ENCODE measurements around the gene HTR2B. TPM values are rescaled to one million over a fixed set of nuclear protein-coding genes. Genes with fewer than 3 reads are reported as not detected.
A peak's percentile ranks its signal among the peaks of the same experiment; 100 is the strongest.

Gene HTR2B
- total and polyA plus RNA-seq, 3 experiments from 2014 or later: not detected

DNA sequence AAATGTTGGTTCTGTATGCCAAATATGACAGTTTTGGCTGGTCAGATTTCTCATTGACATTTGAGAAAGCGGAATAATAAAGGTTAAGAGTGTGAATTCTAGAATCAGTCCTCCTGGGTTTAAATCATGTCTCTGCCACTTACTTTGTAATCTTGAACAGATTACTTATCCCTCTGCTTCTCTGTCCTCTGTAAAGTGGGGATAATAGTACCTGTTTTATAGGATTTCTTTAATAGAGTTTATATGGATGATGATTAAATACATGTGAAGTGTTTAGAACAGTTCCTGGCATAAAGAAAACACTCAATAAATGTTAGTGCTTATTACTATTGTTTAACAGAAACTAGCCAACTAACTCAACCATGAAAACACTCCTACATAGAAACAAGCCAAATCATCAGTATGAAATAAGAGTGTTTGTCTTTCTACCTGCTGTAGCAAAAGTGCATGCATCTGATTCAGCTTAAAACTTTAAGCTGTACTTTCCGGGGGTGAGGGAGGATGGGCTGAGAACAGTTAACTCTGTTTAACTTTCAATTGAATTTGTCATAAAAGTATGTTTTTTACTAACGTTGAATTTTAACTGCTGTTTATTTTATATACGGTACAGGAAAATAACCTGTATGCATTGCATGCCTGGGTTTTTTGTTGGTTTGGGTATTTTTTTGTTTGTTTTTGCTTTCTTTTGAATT, 6.8 kb downstream of the HTR2B start:
- Histone ChIP-seq H3K36me3 (ENCODE audit: insufficient read depth, low read length) (no peaks in the 10 kb centered on the region), H3K9me3 (ENCODE audit: low read length) (no peaks in the 10 kb centered on the region), H3K4me3 (ENCODE audit: low read length) (no peak overlapping the region), H3K27ac (ENCODE audit: low read depth, low read length) (no peak overlapping the region), H3K4me1 (ENCODE audit: insufficient read depth, low read length) (no peaks in the 10 kb centered on the region), H3K27me3 (ENCODE audit: insufficient read depth, low read length, poor library complexity, severe bottlenecking) (no peaks in the 10 kb centered on the region)
- Mint-ChIP-seq H3K27ac (no peak overlapping the region), H3K4me3 (no peak overlapping the region), H3K27me3 (no peaks in the 10 kb centered on the region), H3K9me3 (no peaks in the 10 kb centered on the region), H3K4me1 (peaks cover 0 to 3% (median 1%) of the 10 kb centered on the region in 3 donors), H3K36me3 (peaks cover 0 to 18% (median 8%) of the 10 kb centered on the region in 3 donors)
- POLR2A ChIA-PET: no interaction called here
- CTCF ChIA-PET: no interaction called here
- no peak for DNase-seq

DNA sequence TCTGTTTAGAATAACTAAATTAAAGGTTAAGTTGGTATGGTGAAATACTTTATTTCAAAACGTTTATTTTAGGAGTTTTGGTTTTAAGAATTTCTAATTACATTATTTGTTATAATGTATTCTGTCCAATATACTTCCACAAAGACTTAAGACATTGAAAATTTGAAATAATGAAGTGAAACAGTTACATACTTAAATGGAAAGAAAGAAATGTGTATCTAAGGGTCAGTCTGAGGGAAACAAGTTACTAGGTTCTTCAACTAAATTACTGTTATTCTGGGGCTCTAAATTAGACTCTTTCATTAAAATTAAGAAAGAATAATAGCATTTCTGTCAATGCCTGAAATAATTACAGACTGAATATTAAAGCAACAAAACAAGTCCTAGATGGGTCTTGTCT, 7.7 kb downstream of the HTR2B start:
- H3K9me3 Mint-ChIP-seq: no peaks in the 10 kb centered on the region
- H3K36me3 Mint-ChIP-seq: peaks cover 0 to 26% (median 11%) of the 10 kb centered on the region in 3 donors
- POLR2A ChIA-PET: no interaction called here
- H3K4me1 Mint-ChIP-seq: peaks cover 0 to 3% (median 1%) of the 10 kb centered on the region in 3 donors
- H3K27ac Mint-ChIP-seq: no peak overlapping the region
- no peaks in the 10 kb centered on the region for H3K9me3 ChIP-seq (ENCODE audit: low read length)
- CTCF ChIA-PET: no interaction called here
- no peaks in the 10 kb centered on the region for H3K27me3 Mint-ChIP-seq
- H3K27me3 ChIP-seq (ENCODE audit: insufficient read depth, low read length, poor library complexity, severe bottlenecking): no peaks in the 10 kb centered on the region
- H3K27ac ChIP-seq (ENCODE audit: low read depth, low read length): no peak overlapping the region
- no peak overlapping the region for H3K4me3 Mint-ChIP-seq
- DNase-seq: no peak
- no peaks in the 10 kb centered on the region for H3K36me3 ChIP-seq (ENCODE audit: insufficient read depth, low read length)
- H3K4me3 ChIP-seq (ENCODE audit: low read length): no peak overlapping the region
- H3K4me1 ChIP-seq (ENCODE audit: insufficient read depth, low read length): no peaks in the 10 kb centered on the region

DNA sequence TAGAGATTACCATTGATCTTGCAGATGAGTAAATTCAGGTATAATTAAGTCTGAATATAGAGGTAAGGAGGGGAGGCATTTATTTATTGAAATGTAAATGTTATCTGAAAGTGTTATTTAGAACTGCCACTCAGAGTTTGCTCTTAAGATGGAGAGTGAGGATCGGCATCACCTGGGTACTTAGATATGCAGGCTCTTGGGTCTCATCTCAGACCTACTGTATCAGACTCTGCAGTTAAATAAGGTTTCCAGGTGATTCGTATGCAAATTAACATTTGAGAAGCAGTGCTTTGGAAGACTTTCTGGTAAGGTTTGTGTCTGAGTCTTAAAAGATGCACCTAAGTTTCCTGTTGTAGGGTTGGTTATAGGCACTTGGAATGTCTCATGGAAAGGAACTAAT, 9.2 kb downstream of the HTR2B start:
- Histone ChIP-seq H3K27ac (ENCODE audit: low read depth, low read length) (no peak overlapping the region), H3K4me3 (ENCODE audit: low read length) (no peak overlapping the region), H3K36me3 (ENCODE audit: insufficient read depth, low read length) (no peaks in the 10 kb centered on the region), H3K4me1 (ENCODE audit: insufficient read depth, low read length) (no peaks in the 10 kb centered on the region), H3K9me3 (ENCODE audit: low read length) (no peaks in the 10 kb centered on the region), H3K27me3 (ENCODE audit: insufficient read depth, low read length, poor library complexity, severe bottlenecking) (no peaks in the 10 kb centered on the region)
- POLR2A ChIA-PET: no interaction called here
- Mint-ChIP-seq H3K27ac (no peak overlapping the region), H3K4me1 (peaks cover 0 to 3% (median 1%) of the 10 kb centered on the region in 3 donors), H3K27me3 (no peaks in the 10 kb centered on the region), H3K9me3 (no peaks in the 10 kb centered on the region), H3K4me3 (no peak overlapping the region), H3K36me3 (peaks cover 0 to 38% (median 12%) of the 10 kb centered on the region in 3 donors)
- CTCF ChIA-PET: no interaction called here
- DNase-seq: no peak

DNA sequence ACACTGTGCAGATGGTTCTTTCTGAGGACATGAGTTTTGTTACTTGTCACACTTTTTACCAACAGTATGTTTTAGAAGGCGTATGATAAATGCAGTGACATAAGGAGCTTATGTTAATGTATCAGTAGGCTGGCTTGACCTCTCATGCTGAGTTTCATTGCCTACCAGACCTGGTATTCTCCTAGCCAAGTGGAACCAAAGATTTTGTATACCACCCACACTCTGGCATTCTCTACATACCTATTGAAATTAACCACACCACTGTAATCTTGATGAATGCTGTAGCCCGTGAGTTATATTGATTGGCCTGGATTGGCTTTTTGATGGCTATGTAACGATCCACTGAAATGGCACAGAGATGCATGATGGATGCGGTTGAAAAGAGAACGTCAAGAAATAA, 11.4 kb downstream of the HTR2B start:
- Histone ChIP-seq H3K36me3 (ENCODE audit: insufficient read depth, low read length) (peaks cover 6% of the 10 kb centered on the region), H3K4me3 (ENCODE audit: low read length) (no peak overlapping the region), H3K9me3 (ENCODE audit: low read length) (no peaks in the 10 kb centered on the region), H3K27me3 (ENCODE audit: insufficient read depth, low read length, poor library complexity, severe bottlenecking) (no peaks in the 10 kb centered on the region), H3K4me1 (ENCODE audit: insufficient read depth, low read length) (no peaks in the 10 kb centered on the region), H3K27ac (ENCODE audit: low read depth, low read length) (no peak overlapping the region)
- no peak overlapping the region for H3K4me3 Mint-ChIP-seq
- CTCF ChIA-PET: no interaction called here
- no peaks in the 10 kb centered on the region for H3K27me3 Mint-ChIP-seq
- H3K4me1 Mint-ChIP-seq: peaks cover 0 to 3% (median 0%) of the 10 kb centered on the region in 3 donors
- POLR2A ChIA-PET: no interaction called here
- H3K27ac Mint-ChIP-seq: no peak overlapping the region
- H3K36me3 Mint-ChIP-seq: peaks cover under 1 to 52% (median 17%) of the 10 kb centered on the region in 3 donors
- no peaks in the 10 kb centered on the region for H3K9me3 Mint-ChIP-seq
- no peak for DNase-seq

DNA sequence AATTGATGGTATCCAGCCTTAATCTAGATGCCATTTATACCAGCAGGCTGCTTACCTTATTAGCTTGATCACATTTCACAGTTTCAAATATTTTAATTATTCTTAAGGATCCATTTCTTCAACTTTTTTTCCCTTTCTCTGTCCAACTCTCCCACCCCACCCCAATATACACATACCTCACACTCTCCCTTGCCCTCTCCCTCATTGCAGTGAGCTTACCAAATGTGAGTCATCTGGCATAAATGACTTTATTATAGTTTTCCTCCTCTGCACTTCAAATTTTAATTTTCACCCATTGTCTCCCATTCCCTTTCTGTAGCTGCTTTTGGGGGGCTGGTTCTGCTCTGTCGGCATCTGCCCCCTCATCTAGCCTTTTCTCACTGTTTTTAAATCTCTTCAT, 12.9 kb downstream of the HTR2B start:
- H3K27me3 Mint-ChIP-seq: no peaks in the 10 kb centered on the region
- DNase-seq: no peak
- no peaks in the 10 kb centered on the region for H3K4me1 ChIP-seq (ENCODE audit: insufficient read depth, low read length)
- no peaks in the 10 kb centered on the region for H3K9me3 Mint-ChIP-seq
- CTCF ChIA-PET: no interaction called here
- POLR2A ChIA-PET: no interaction called here
- H3K4me1 Mint-ChIP-seq: no peaks in the 10 kb centered on the region
- no peak overlapping the region for H3K4me3 ChIP-seq (ENCODE audit: low read length)
- no peak overlapping the region for H3K4me3 Mint-ChIP-seq
- H3K36me3 Mint-ChIP-seq: peaks cover 3 to 62% (median 16%) of the 10 kb centered on the region in 3 donors
- H3K36me3 ChIP-seq (ENCODE audit: insufficient read depth, low read length): peaks cover 8% of the 10 kb centered on the region
- no peak overlapping the region for H3K27ac ChIP-seq (ENCODE audit: low read depth, low read length)
- no peaks in the 10 kb centered on the region for H3K9me3 ChIP-seq (ENCODE audit: low read length)
- no peaks in the 10 kb centered on the region for H3K27me3 ChIP-seq (ENCODE audit: insufficient read depth, low read length, poor library complexity, severe bottlenecking)
- H3K27ac Mint-ChIP-seq: peak overlapping the region in 1 of 8 donors; percentile 44

DNA sequence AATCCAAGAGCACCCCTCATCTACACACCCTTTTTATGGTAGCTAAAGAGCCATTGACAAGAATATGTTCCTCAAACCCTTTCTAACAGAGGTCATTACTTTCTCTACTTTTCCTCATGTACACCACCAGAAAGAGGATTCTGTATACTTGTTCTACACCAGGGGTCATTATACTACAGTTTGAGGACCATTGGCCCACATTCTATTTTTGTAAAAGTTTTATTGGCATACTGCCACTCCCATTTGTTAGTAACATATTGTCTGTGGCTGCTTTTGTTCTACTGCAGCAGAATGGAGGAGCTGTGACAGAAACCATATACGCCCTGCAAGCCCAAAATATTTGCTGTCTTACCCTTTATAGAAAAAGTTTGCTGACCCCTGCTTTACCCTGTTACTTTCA, 14.3 kb downstream of the HTR2B start:
- no peaks in the 10 kb centered on the region for H3K4me1 Mint-ChIP-seq
- Histone ChIP-seq H3K27ac (ENCODE audit: low read depth, low read length) (no peak overlapping the region), H3K9me3 (ENCODE audit: low read length) (no peaks in the 10 kb centered on the region), H3K4me3 (ENCODE audit: low read length) (no peak overlapping the region), H3K27me3 (ENCODE audit: insufficient read depth, low read length, poor library complexity, severe bottlenecking) (no peaks in the 10 kb centered on the region), H3K36me3 (ENCODE audit: insufficient read depth, low read length) (peaks cover 8% of the 10 kb centered on the region), H3K4me1 (ENCODE audit: insufficient read depth, low read length) (no peaks in the 10 kb centered on the region)
- H3K27me3 Mint-ChIP-seq: no peaks in the 10 kb centered on the region
- no peak overlapping the region for H3K4me3 Mint-ChIP-seq
- H3K9me3 Mint-ChIP-seq: no peaks in the 10 kb centered on the region
- CTCF ChIA-PET: no interaction called here
- no peak for DNase-seq
- H3K36me3 Mint-ChIP-seq: peaks cover 3 to 67% (median 15%) of the 10 kb centered on the region in 3 donors
- H3K27ac Mint-ChIP-seq: peak overlapping the region in 1 of 8 donors; percentile 21
- POLR2A ChIA-PET: no interaction called here

DNA sequence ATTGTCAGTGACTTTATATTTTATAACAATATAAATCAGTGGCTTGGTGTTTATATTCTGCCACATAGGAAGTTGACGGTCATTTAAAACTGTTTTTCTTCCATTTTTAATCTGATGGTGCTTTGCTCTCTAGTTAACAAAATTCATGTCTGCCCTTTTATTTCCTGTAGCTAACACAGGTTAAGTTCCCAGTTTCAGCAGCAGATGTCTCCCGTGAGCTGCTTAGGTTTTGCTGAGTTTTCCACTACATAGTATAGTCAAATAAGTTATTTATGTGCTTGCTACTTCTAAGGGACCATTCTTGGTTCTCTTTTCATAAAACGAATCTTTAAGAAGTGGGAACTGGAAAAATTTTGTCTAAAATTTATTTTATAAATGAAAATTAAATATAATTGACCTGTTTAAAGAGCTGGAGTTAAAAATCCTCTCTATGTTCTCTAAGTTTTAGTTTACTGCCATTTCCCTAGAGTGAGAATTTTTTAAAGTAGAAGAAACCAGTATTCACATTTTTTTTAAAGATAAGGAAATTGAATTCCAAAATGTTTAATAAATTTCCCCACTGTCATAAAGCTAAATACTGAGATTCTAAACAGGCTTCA, 20.6 kb downstream of the HTR2B start:
- Histone ChIP-seq H3K36me3 (ENCODE audit: insufficient read depth, low read length) (peaks cover 5% of the 10 kb centered on the region), H3K4me3 (ENCODE audit: low read length) (no peak overlapping the region), H3K27ac (ENCODE audit: low read depth, low read length) (no peak overlapping the region), H3K9me3 (ENCODE audit: low read length) (peaks cover 5% of the 10 kb centered on the region), H3K27me3 (ENCODE audit: insufficient read depth, low read length, poor library complexity, severe bottlenecking) (no peaks in the 10 kb centered on the region), H3K4me1 (ENCODE audit: insufficient read depth, low read length) (no peaks in the 10 kb centered on the region)
- peak; percentile 14 to 49 (median 23) for DNase-seq
- Mint-ChIP-seq H3K27me3 (no peaks in the 10 kb centered on the region), H3K27ac (peak overlapping the region in 1 of 8 donors; percentile 11), H3K4me3 (no peak overlapping the region), H3K4me1 (peaks cover 0 to 5% (median 4%) of the 10 kb centered on the region in 3 donors), H3K36me3 (peaks cover 13 to 46% (median 24%) of the 10 kb centered on the region in 3 donors), H3K9me3 (peaks cover 4 to 10% (median 7%) of the 10 kb centered on the region in 5 donors)
- CTCF ChIA-PET: interaction anchor here (0.6 to 3.8 kb wide), 9 partner anchors 9 to 379 kb away, joined by 3 to 24 read pairs (median 5); no protein-coding TSS in a partner anchor
- POLR2A ChIA-PET: no interaction called here

DNA sequence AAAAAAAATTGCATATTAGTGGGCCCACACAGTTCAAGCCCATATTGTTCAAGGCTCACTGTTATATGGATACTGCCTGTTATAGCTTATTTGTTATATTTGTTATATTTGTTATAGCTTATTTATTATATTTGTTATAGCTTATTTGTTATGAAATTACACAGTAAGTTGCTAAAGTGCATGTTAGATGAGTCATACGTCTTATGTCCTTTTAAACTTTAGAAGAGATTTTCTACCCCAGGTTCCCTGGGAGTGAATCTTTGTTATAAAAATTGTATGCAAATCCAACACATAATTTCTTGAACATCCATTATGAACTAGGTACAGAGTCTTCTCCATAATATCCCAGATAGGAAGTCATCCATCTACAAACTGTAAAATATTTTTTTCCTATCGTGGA, 22.1 kb downstream of the HTR2B start:
- no peaks in the 10 kb centered on the region for H3K27me3 Mint-ChIP-seq
- Histone ChIP-seq H3K27me3 (ENCODE audit: insufficient read depth, low read length, poor library complexity, severe bottlenecking) (no peaks in the 10 kb centered on the region), H3K4me1 (ENCODE audit: insufficient read depth, low read length) (no peaks in the 10 kb centered on the region), H3K4me3 (ENCODE audit: low read length) (no peak overlapping the region), H3K9me3 (ENCODE audit: low read length) (peaks cover 8% of the 10 kb centered on the region), H3K36me3 (ENCODE audit: insufficient read depth, low read length) (no peaks in the 10 kb centered on the region), H3K27ac (ENCODE audit: low read depth, low read length) (no peak overlapping the region)
- H3K36me3 Mint-ChIP-seq: peaks cover 16 to 49% (median 34%) of the 10 kb centered on the region in 3 donors
- no peak for DNase-seq
- POLR2A ChIA-PET: no interaction called here
- peaks cover 6 to 20% (median 10%) of the 10 kb centered on the region in 5 donors for H3K9me3 Mint-ChIP-seq
- peaks cover 0 to 5% (median 4%) of the 10 kb centered on the region in 3 donors for H3K4me1 Mint-ChIP-seq
- CTCF ChIA-PET: interaction anchor here (1.0 to 3.8 kb wide), 3 partner anchors 22 to 352 kb away, joined by 3 to 24 read pairs (median 3); no protein-coding TSS in a partner anchor
- no peak overlapping the region for H3K4me3 Mint-ChIP-seq
- H3K27ac Mint-ChIP-seq: peak overlapping the region in 2 of 8 donors; percentile 48 to 77

All from CD8-positive, alpha-beta memory T cell (primary cell).